Measurements from ENCODE around the gene NME4. TPM values are rescaled to one million over a fixed set of nuclear protein-coding genes. Genes with fewer than 3 reads are reported as not detected.

NME4 gene
- total and polyA plus RNA-seq, 2 donors: 34.4 to 57.1 TPM

Other genes with a start within 250 kb of the NME4 start
- gene HBZ, start 244.6 kb upstream of the NME4 start, total RNA-seq: 3.2 TPM
- gene HBZ, start 244.6 kb upstream of the NME4 start, polyA plus RNA-seq: 0.34 TPM
- 25.3 TPM for gene HBM, start 231.2 kb upstream of the NME4 start, total RNA-seq
- not detected for gene HBM, start 231.2 kb upstream of the NME4 start, polyA plus RNA-seq
- gene HBA2, start 224.3 kb upstream of the NME4 start, total RNA-seq: 595 TPM
- gene HBA2, start 224.3 kb upstream of the NME4 start, polyA plus RNA-seq: 19.8 TPM
- 222 TPM for gene HBA1, start 220.5 kb upstream of the NME4 start, total RNA-seq
- gene HBA1, start 220.5 kb upstream of the NME4 start, polyA plus RNA-seq: 9.9 TPM
- gene HBQ1, start 216.7 kb upstream of the NME4 start, total RNA-seq: 1.9 TPM
- gene HBQ1, start 216.7 kb upstream of the NME4 start, polyA plus RNA-seq: 0.30 TPM
- 64.7 TPM for gene LUC7L, start 167.8 kb upstream of the NME4 start, total RNA-seq
- 458 TPM for gene LUC7L, start 167.8 kb upstream of the NME4 start, polyA plus RNA-seq
- gene FAM234A, start 162.4 kb upstream of the NME4 start, total RNA-seq: 12.7 TPM
- gene FAM234A, start 162.4 kb upstream of the NME4 start, polyA plus RNA-seq: 28.3 TPM
- gene RGS11, start 121.3 kb upstream of the NME4 start, total RNA-seq: not detected
- 1.3 TPM for gene RGS11, start 121.3 kb upstream of the NME4 start, polyA plus RNA-seq
- 0.09 TPM for gene ARHGDIG, start 116.6 kb upstream of the NME4 start, total RNA-seq
- 0.52 TPM for gene ARHGDIG, start 116.6 kb upstream of the NME4 start, polyA plus RNA-seq
- 0.14 TPM for gene PDIA2, start 114.0 kb upstream of the NME4 start, total RNA-seq
- gene PDIA2, start 114.0 kb upstream of the NME4 start, polyA plus RNA-seq: 1.8 TPM
- 20.0 TPM for gene AXIN1, start 44.5 kb upstream of the NME4 start, total RNA-seq
- 24.1 TPM for gene AXIN1, start 44.5 kb upstream of the NME4 start, polyA plus RNA-seq
- gene MRPL28, start 26.7 kb upstream of the NME4 start, total RNA-seq: 64.2 TPM
- 79.4 TPM for gene MRPL28, start 26.7 kb upstream of the NME4 start, polyA plus RNA-seq
- gene PGAP6, start 15.2 kb upstream of the NME4 start, total RNA-seq: 22.1 TPM
- 47.4 TPM for gene PGAP6, start 15.2 kb upstream of the NME4 start, polyA plus RNA-seq
- gene DECR2, start 4.7 kb downstream of the NME4 start, total RNA-seq: 4.5 TPM
- 14.2 TPM for gene DECR2, start 4.7 kb downstream of the NME4 start, polyA plus RNA-seq
- gene RAB11FIP3, start 28.4 kb downstream of the NME4 start, total RNA-seq: 6.8 TPM
- 26.7 TPM for gene RAB11FIP3, start 28.4 kb downstream of the NME4 start, polyA plus RNA-seq
- 16.8 TPM for gene CAPN15, start 130.5 kb downstream of the NME4 start, total RNA-seq
- 40.4 TPM for gene CAPN15, start 130.5 kb downstream of the NME4 start, polyA plus RNA-seq
- under 0.01 TPM for gene PRR35, start 163.2 kb downstream of the NME4 start, total RNA-seq
- 0.09 TPM for gene PRR35, start 163.2 kb downstream of the NME4 start, polyA plus RNA-seq
- 5.5 TPM for gene NHLRC4, start 169.8 kb downstream of the NME4 start, total RNA-seq
- 3.1 TPM for gene NHLRC4, start 169.8 kb downstream of the NME4 start, polyA plus RNA-seq
- gene PIGQ, start 172.8 kb downstream of the NME4 start, total RNA-seq: 14.4 TPM
- 65.4 TPM for gene PIGQ, start 172.8 kb downstream of the NME4 start, polyA plus RNA-seq
- gene RAB40C, start 192.9 kb downstream of the NME4 start, total RNA-seq: 20.1 TPM
- gene RAB40C, start 192.9 kb downstream of the NME4 start, polyA plus RNA-seq: 43.3 TPM
- 0.33 TPM for gene WFIKKN1, start 233.8 kb downstream of the NME4 start, total RNA-seq
- gene WFIKKN1, start 233.8 kb downstream of the NME4 start, polyA plus RNA-seq: 2.1 TPM
- gene METTL26, start 239.1 kb downstream of the NME4 start, total RNA-seq: 97.6 TPM
- 110 TPM for gene METTL26, start 239.1 kb downstream of the NME4 start, polyA plus RNA-seq
- gene MCRIP2, start 244.6 kb downstream of the NME4 start, total RNA-seq: 17.0 TPM
- gene MCRIP2, start 244.6 kb downstream of the NME4 start, polyA plus RNA-seq: 25.2 TPM

Data from thymus (tissue), 2 donors.